GM12891 (cell line): Measurements from ENCODE around the gene NRXN3.

ENCODE experiments used
- PAX5 ChIP-seq: IDR thresholded peaks from 2 replicates; pipeline ENCODE4 v1.6.1; 2011; ENCODE audit warnings: low read length, moderate library complexity, mild to moderate bottlenecking; ENCODE audit not compliant: insufficient read depth, severe bottlenecking
- POLR2A ChIP-seq: IDR thresholded peaks from 2 replicates; pipeline ENCODE4 v1.6.1; 2011; ENCODE audit warnings: low read depth, low read length, control low read depth
- POLR2AphosphoS5 ChIP-seq: IDR thresholded peaks from 2 replicates; pipeline ENCODE4 v1.6.1; 2011; ENCODE audit warnings: low read depth, low read length, control low read depth

DNA sequence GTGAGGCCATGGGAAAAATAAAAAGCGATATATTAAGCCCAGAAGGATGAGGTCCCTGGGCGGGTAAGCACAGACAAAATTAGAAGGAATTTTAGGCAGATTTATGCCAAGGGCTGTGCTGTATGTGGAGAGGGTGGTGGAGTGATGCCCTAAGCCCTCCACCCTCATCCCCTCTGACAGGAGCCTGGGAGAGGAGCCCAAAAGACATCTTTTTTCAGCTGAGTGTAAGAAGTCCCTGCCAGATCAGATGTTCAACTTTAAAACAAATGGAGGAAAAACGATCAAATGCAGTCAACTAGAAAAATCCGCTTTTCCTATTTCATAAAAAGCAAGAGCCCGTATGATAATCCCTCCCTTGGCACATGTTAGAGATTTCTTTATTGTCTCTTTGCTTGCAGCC lies 47.7 kb upstream of the NRXN3 start:
- no peak for TF ChIP-seq POLR2A
- no peak for TF ChIP-seq POLR2AphosphoS5
- TF ChIP-seq PAX5 = no peak
